Activated T-cell treated with anti-CD3 and anti-CD28 coated beads for 4 hours (primary cell): ENCODE data around the gene CHRNA3.

Source experiments
- DNase-seq: peaks from one replicate; pipeline ENCODE4 v3.0.0-alpha.2; 2020

CHRNA3 gene

DNA sequence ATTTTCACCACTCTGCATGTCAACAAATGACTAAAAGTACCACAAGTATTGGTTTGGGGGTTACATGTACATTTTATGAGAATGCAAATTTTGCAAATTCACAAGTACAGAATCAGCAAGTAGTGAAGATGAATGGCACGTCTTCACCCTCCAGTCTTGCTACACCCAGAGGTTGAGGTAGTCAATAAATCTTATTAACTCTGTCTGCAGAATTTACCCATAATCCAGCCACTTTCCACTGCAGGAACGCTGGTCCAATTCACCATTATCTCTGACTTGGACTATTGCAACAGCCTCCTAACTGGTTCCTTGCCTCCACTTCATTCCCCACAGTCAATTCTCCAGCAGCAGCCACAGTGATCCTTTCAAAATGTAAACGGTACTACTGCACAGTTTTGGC, 70.0 kb downstream of the CHRNA3 start:
- DNase-seq: no peak

DNA sequence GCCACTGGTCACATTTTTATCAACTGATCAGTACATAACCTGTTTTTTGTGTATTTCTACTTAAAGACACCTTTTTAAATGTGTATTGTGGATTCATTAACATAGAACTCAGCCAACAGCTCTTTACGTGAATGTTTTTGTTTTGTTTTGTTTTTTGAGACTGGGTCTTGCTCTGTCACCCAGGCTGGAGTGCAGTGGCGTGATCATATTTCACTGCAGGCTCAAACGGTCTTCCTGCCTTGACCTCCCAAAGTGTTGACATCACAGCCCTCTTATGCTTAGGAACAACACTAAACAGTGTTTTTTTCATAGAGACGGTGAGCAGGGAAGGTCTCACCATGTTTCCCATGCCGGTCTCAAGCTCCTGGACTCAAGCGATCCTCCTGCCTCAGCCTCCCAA, 70.6 kb downstream of the CHRNA3 start:
- DNase-seq: no peak
